GM20000 (cell line): ENCODE data around the gene SAE1.

Experiments used
- DNase-seq: peaks from one replicate; pipeline ENCODE4 v3.0.0; 2012; ENCODE audit warnings: low spot score
- CTCF ChIP-seq: IDR thresholded peaks from 2 replicates; pipeline ENCODE4 v1.5.1; 2012; ENCODE audit warnings: mild to moderate bottlenecking, control low read depth; ENCODE audit errors: extremely low read depth, missing control alignments

Gene SAE1

GRCh38 chr19:47123406-47123805 is 7.2 kb upstream of the SAE1 start:
- no peak for TF ChIP-seq CTCF
- DNase-seq: no peak

- DNase-seq: peak; percentile 49
Observed at GRCh38 chr19:47124937-47125668, 5.5 kb upstream of the SAE1 start.

GRCh38 chr19:47125669-47125938 is 5.0 kb upstream of the SAE1 start:
- DNase-seq: no peak
- TF ChIP-seq CTCF: no peak

More at GRCh38 chr19:47124937-47125668, 5.5 kb upstream of the SAE1 start:
- no peak for TF ChIP-seq CTCF

- DNase-seq: no peak
- TF ChIP-seq CTCF: no peak
Observed at GRCh38 chr19:47129579-47129978, 1.1 kb upstream of the SAE1 start.

GRCh38 chr19:47130120-47130588 is 481 bp upstream of the SAE1 start:
- no peak for TF ChIP-seq CTCF
- no peak for DNase-seq

- no peak for TF ChIP-seq CTCF
- DNase-seq: no peak
Observed at GRCh38 chr19:47132194-47132852, 1.7 kb downstream of the SAE1 start.

- no peak for TF ChIP-seq CTCF
- DNase-seq: no peak
Observed at GRCh38 chr19:47133021-47133471, 2.4 kb downstream of the SAE1 start.
